Fibroblast of mammary gland (primary cell): ENCODE measurements around the gene SYVN1.

Experiments used
- DNase-seq: peaks from one replicate; pipeline ENCODE4 v3.0.0-alpha.2; 2010; ENCODE audit warnings: low read depth
- H3K4me3 ChIP-seq: 2 replicates; pipeline ENCODE4 v1.5.1; 2011; ENCODE audit warnings: low read depth, mild to moderate bottlenecking, low read length, moderate library complexity; ENCODE audit not compliant: control insufficient read depth
- TF ChIP-seq, protein P1 (sequence below): conservative IDR thresholded peaks from 2 replicates; pipeline ENCODE4 v1.5.1; 2011; ENCODE audit warnings: low read depth, low read length, inconsistent platforms; ENCODE audit not compliant: control insufficient read depth, insufficient read depth

SYVN1 gene

GRCh38 chr11:65172600-65172999 lies 38.3 kb upstream of the SYVN1 start:
- no peak for DNase-seq
- H3K4me3 ChIP-seq = no peak overlapping the region
- TF ChIP-seq, protein P1, sequence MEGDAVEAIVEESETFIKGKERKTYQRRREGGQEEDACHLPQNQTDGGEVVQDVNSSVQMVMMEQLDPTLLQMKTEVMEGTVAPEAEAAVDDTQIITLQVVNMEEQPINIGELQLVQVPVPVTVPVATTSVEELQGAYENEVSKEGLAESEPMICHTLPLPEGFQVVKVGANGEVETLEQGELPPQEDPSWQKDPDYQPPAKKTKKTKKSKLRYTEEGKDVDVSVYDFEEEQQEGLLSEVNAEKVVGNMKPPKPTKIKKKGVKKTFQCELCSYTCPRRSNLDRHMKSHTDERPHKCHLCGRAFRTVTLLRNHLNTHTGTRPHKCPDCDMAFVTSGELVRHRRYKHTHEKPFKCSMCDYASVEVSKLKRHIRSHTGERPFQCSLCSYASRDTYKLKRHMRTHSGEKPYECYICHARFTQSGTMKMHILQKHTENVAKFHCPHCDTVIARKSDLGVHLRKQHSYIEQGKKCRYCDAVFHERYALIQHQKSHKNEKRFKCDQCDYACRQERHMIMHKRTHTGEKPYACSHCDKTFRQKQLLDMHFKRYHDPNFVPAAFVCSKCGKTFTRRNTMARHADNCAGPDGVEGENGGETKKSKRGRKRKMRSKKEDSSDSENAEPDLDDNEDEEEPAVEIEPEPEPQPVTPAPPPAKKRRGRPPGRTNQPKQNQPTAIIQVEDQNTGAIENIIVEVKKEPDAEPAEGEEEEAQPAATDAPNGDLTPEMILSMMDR = no peak

- no peak for DNase-seq
- TF ChIP-seq, protein P1 = no peak
- H3K4me3 ChIP-seq = no peak within 1 kb of the TSS
Measured at GRCh38 chr11:65170058-65170534, 35.8 kb upstream of the SYVN1 start, which contains the start of gene SPDYC. Gene SPDYC, plus strand, starts transcription at chr11:65170233. Its CDS starts 1,125 bp downstream, at chr11:65171358.

DNA sequence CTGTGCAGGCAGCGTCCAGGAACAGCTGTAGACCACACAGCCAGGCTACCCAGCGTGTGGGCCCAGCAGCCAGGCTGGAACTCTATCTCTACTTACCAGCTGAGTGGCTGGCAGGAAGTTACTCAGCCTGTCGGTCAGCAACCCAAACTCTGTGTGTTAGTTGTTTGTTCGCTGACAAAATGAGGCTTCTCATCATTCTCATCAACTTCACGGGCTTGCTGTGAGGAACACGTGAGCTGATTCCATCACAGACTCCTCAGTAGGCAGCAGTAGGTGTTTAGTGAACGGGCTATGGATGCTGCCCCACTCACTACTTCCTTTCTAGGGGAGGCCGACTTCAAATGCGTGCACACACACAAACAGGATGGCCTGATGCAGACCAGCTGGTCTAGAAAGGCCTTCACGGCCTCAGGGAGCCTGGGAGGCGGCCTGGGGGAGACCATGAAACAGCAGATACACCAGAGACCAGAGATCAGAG lies 34.9 kb upstream of the SYVN1 start:
- TF ChIP-seq, protein P1 = no peak
- no peak overlapping the region for H3K4me3 ChIP-seq
- DNase-seq = no peak

- H3K4me3 ChIP-seq = no peak overlapping the region
- TF ChIP-seq, protein P1 = no peak
- DNase-seq = no peak
Measured at GRCh38 chr11:65167656-65168055, 33.3 kb upstream of the SYVN1 start.

DNA sequence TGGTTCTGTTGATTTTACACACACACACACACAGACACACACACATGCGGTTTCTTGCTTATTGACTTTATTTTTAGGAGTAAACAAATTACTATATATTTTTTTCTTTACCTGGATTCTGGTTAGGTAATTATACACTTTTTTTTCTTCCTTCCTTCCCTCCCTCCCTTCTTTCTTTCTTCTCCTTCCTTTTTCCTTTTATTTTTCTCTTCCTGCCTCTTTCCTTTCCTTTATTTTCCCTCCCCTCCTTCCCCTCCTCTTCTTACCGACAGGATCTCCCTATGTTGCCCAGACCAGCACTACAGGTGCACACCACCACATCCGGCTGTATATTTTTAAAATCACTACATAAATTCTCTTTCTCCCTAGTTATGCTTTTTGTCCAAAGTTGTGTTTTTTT lies 32.6 kb upstream of the SYVN1 start:
- TF ChIP-seq, protein P1 = no peak
- DNase-seq = no peak
- no peak overlapping the region for H3K4me3 ChIP-seq

- H3K4me3 ChIP-seq = peak overlapping the region; percentile 12
- peak; percentile 30 for DNase-seq
- TF ChIP-seq, protein P1 = no peak
Measured at GRCh38 chr11:65165410-65166317, 31.3 kb upstream of the SYVN1 start.
